ENCODE measurements around the gene ARHGEF33. TPM values are rescaled to one million over a fixed set of nuclear protein-coding genes. Genes with fewer than 3 reads are reported as not detected.
A peak's percentile ranks its signal among the peaks of the same experiment; 100 is the strongest.

The ARHGEF33 gene
- total and polyA plus RNA-seq, 2 of the 13 experiments (the other 11 are each of a cell fraction or from before 2014, with no cell fraction given), result 0.04 TPM; not detected in 1

GRCh38 chr2:38947241-38948239, 57.9 kb downstream of the ARHGEF33 start (continued):
- TF ChIP-seq GRHL1 (CRISPR knock-in tag; conservative IDR thresholded peaks at IDR 0.05), result no peak
- TF ChIP-seq ZKSCAN5 (CRISPR knock-in tag; IDR thresholded peaks at IDR 0.05), result peak; percentile 61; the same call in 1 of the 2 replicates
- no peak for TF ChIP-seq ZNF775 (CRISPR knock-in tag; IDR thresholded peaks at IDR 0.05; ENCODE audit: borderline replicate concordance)
- TF ChIP-seq IRX3 (CRISPR knock-in tag; IDR thresholded peaks at IDR 0.05; ENCODE audit: borderline replicate concordance, low read depth), result no peak
- TF ChIP-seq ZBTB2 (CRISPR knock-in tag; IDR thresholded peaks at IDR 0.05; ENCODE audit: low read depth), result no peak
- no peak for TF ChIP-seq ZNF724P (CRISPR knock-in tag; IDR thresholded peaks at IDR 0.05; ENCODE audit: borderline replicate concordance)
- TF ChIP-seq ZNF678 (CRISPR knock-in tag; IDR thresholded peaks at IDR 0.05), result no peak
- TF ChIP-seq HNF1A (IDR thresholded peaks at IDR 0.05; ENCODE audit: low read depth), result no peak
- no peak for TF ChIP-seq HNF1A (CRISPR knock-in tag; IDR thresholded peaks at IDR 0.05; ENCODE audit: borderline replicate concordance)
- TF ChIP-seq HDAC2 (CRISPR knock-in tag; IDR thresholded peaks at IDR 0.05), result peak; percentile 9; the same call in 1 of the 2 replicates
- TF ChIP-seq ZNF740 (CRISPR knock-in tag; IDR thresholded peaks at IDR 0.05), result no peak
- TF ChIP-seq PHF21A (CRISPR knock-in tag; IDR thresholded peaks at IDR 0.05), result no peak
- TF ChIP-seq HNRNPL (IDR thresholded peaks at IDR 0.05; ENCODE audit: low read depth, low read length), result 0 out of 2 replicates have a peak, but pooled peaks have one; percentile 21
